ENCODE results near the gene LDLRAD2. TPM values are rescaled to one million over a fixed set of nuclear protein-coding genes. Genes with fewer than 3 reads are reported as not detected.

Gene LDLRAD2
- total and polyA plus RNA-seq, 9 of the 15 experiments (the other 6 are each of a cell fraction or from before 2014, with no cell fraction given), result 0.45 to 0.48 TPM; not detected in 7

GRCh38 chr1:21838359-21839157 is 26.5 kb downstream of the LDLRAD2 start (continued):
- TF ChIP-seq PATZ1 (CRISPR knock-in tag; IDR thresholded peaks at IDR 0.05; ENCODE audit: borderline replicate concordance) (no peak), RBM22 (IDR thresholded peaks at IDR 0.05; ENCODE audit: low read depth, low read length, poor library complexity, severe bottlenecking) (peak; percentile 63), ZNF695 (CRISPR knock-in tag; IDR thresholded peaks at IDR 0.05) (no peak)

GRCh38 chr1:21839337-21840037 is 27.4 kb downstream of the LDLRAD2 start:
- in situ Hi-C loops (cut with MboI), result no loop called here

More at GRCh38 chr1:21839337-21840037, 27.4 kb downstream of the LDLRAD2 start:
- ChIA-PET CTCF (ENCODE audit: low intra/inter-chr PET ratio) (no interaction called here), POLR2A (interaction anchor here (0.6 kb wide), 2 partner anchors 14 to 21 kb away, joined by 3 to 5 read pairs; no protein-coding TSS in a partner anchor)
- H2AFZ ChIP-seq (ENCODE audit: low read depth, low read length), result no peak overlapping the region
- no TSS peak for BruUV-seq (replicated peaks)
- no peak overlapping the region for H3K4me2 ChIP-seq (ENCODE audit: insufficient read depth, low read length)
- 93% methylated on average over 19 of the region's 19 CpGs for WGBS (ENCODE audit: insufficient coverage, low coverage, missing lambda C conversion rate)
- intact Hi-C loops (cut with micrococcal nuclease), result no loop called here
- peaks cover 4% of the 10 kb centered on the region for H3K9me3 ChIP-seq (replicated peaks; ENCODE audit: control insufficient read depth, insufficient read depth, low read depth, low read length)
- no peak overlapping the region for H3K27ac ChIP-seq (ENCODE audit: extremely low read depth, low read depth, low read length)
- H3K4me1 ChIP-seq (replicated peaks in 1 of 2; ENCODE audit: control insufficient read depth in 2 of 2, insufficient read depth in 2 of 2, low read length in 2 of 2), result peaks cover 0 to 12% of the 10 kb centered on the region in 2 experiments; a peak in 1 of 5 replicates
- ATAC-seq, result no peak
- no peaks in the 10 kb centered on the region for H3K9me1 ChIP-seq (ENCODE audit: control insufficient read depth, insufficient read depth, low read length)
- DNase-seq (ENCODE audit: extremely low read depth in 1 of 4, low spot score in 3 of 4), result no peak
- H4K20me1 ChIP-seq (replicated peaks; ENCODE audit: control insufficient read depth, insufficient read depth, low read length), result no peaks in the 10 kb centered on the region; the same call in 1 of the 2 replicates
- H3K36me3 ChIP-seq (ENCODE audit: control insufficient read depth, insufficient read depth, low read length), result peaks cover 89% of the 10 kb centered on the region; the same call in 2 of the 3 replicates
- H3K9ac ChIP-seq (ENCODE audit: insufficient read depth in 1 of 2, low read depth in 2 of 2, low read length in 2 of 2), result no peak overlapping the region; a peak in 1 of 4 replicates
- FAIRE-seq, result no peak
- no peaks in the 10 kb centered on the region for H3K27me3 ChIP-seq (ENCODE audit: control insufficient read depth in 2 of 2, insufficient read depth in 2 of 2, low read length in 2 of 2)
- no peak overlapping the region for H3K4me3 ChIP-seq
- TF ChIP-seq RNF2 (IDR thresholded peaks at IDR 0.05) (no peak), TCF15 (CRISPR knock-in tag; IDR thresholded peaks at IDR 0.05) (no peak), ZKSCAN1 (IDR thresholded peaks at IDR 0.05; ENCODE audit: low read depth, low read length) (no peak), TCF7L2 (IDR thresholded peaks at IDR 0.05; ENCODE audit: low read depth, low read length) (no peak), CREB3 (tag; conservative IDR thresholded peaks at IDR 0.05; ENCODE audit: low read depth) (no peak)
- H3K79me2 ChIP-seq (ENCODE audit: control insufficient read depth, insufficient read depth, low read length), result no peaks in the 10 kb centered on the region

Measured in K562 (cell line).